MM.1S (cell line): ENCODE results near the gene PIR.

ENCODE experiments used
- CTCF ChIP-seq: fragments of 300-600 bp; sonication (generic); IDR thresholded peaks from 2 replicates; pipeline ENCODE4 v1.5.1; 2016; ENCODE audit warnings: antibody characterized with exemption, low read length, mixed read lengths
- EZH2 ChIP-seq: fragments of 300-600 bp; sonication (generic); optimal IDR thresholded peaks from 2 replicates; pipeline ENCODE3; 2017; ENCODE audit warnings: low read depth, mild to moderate bottlenecking, antibody characterized with exemption, low read length, mixed read lengths

DNA sequence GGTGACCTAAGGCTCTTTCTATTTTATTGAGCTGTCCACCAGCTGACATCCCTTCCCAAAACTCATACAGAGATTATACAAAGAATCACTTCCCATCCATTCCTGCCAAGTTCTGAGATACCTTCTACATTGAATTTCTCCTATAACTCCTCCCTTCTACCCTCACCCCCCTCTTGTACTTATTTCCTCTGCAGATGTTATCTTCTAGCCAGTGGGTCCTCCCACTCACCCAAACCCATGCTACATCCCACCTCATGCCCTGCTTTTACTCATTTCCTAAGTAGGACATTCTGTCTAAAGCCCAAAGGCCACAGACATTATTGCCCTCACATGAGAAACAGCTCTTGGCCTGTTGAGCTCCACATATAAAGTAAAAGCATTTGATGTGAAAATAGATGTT, 36.0 kb upstream of the PIR start:
- TF ChIP-seq CTCF = no peak
- no peak for TF ChIP-seq EZH2
